Lower leg skin (tissue), 3 donors: Measurements from ENCODE around the gene DGKI.

Experiments
- CTCF ChIP-seq, 3 donors: fragments of 450-650 bp; IDR thresholded peaks; one replicate each; pipeline ENCODE4 v1.5.1; 2016; ENCODE audit warnings: antibody characterized with exemption in 3 of 3, mild to moderate bottlenecking in 3 of 3, moderate library complexity in 2 of 3
- POLR2A ChIP-seq, 2 donors: fragments of 450-650 bp; IDR thresholded peaks; one replicate each; pipeline ENCODE4 v1.6.1; 2016 to 2017; ENCODE audit warnings: antibody characterized with exemption in 2 of 2, mild to moderate bottlenecking in 1 of 2, moderate library complexity in 1 of 2

- TF ChIP-seq CTCF (IDR thresholded peaks at IDR 0.05), result no peak
- no peak for TF ChIP-seq POLR2A (IDR thresholded peaks at IDR 0.05)
Measured at GRCh38 chr7:137572056-137572784, 274.6 kb downstream of the DGKI start.
